GM12878 (cell line): Measurements from ENCODE around the gene NAP1L1. TPM values are rescaled to one million over a fixed set of nuclear protein-coding genes. Genes with fewer than 3 reads are reported as not detected.

Experiments used
- ATAC-seq: fragments of 200-7000 bp; cut with Tn5 transposase; 3 replicates; pipeline ENCODE4 v1.9.1; 2020; ENCODE audit warnings: mild to moderate bottlenecking, moderate library complexity
- BruUV-seq: library from RNA; stranded (reverse); fragments of 400-500 nt; replicated peaks from 2 replicates; lab custom pipeline; 2021; lab: Mats Ljungman, UMichigan
- CTCF ChIA-PET: fragments of 300-600 bp; sonication (Branson Sonifier 250); formaldehyde crosslinking; extraction: SDS; loops from one replicate; lab custom pipeline; 2021; ENCODE audit warnings: inconsistent platforms; lab: Yijun Ruan, JAX
- POLR2A ChIA-PET: fragments of 350-600 bp; formaldehyde crosslinking; extraction: SDS; loops from one replicate; lab custom pipeline; 2021; ENCODE audit warnings: inconsistent platforms; lab: Charles Lee
- RAD21 ChIA-PET: fragments of 300-600 bp; sonication (Branson Sonifier 250); formaldehyde crosslinking; loops from one replicate; lab custom pipeline; 2023; ENCODE audit warnings: antibody characterized with exemption; ENCODE audit not compliant: unreplicated experiment; lab: Charles Lee
- SMC1A ChIA-PET: fragments of 300-600 bp; sonication (Branson Sonifier 250); formaldehyde crosslinking; loops from one replicate; lab custom pipeline; 2023; ENCODE audit not compliant: unreplicated experiment, uncharacterized antibody; lab: Charles Lee
- DNase-seq: peaks from one replicate; pipeline ENCODE4 v3.0.0-alpha.2; 2011; ENCODE audit warnings: low read depth, low spot score
- FAIRE-seq: peaks from 3 replicates; lab custom pipeline; 2011; peaks lifted over from hg19 to GRCh38; lab: Jason Lieb, UNC
- H2AFZ ChIP-seq: 2 replicates; pipeline ENCODE4 v1.6.0; 2011; ENCODE audit warnings: low read depth, low read length, control low read depth; ENCODE audit not compliant: control insufficient read depth
- H3K27ac ChIP-seq: 2 replicates; pipeline ENCODE4 v1.5.1; 2011; ENCODE audit warnings: control low read depth; ENCODE audit not compliant: control insufficient read depth, insufficient read depth
- H3K27me3 ChIP-seq, 2 experiments: replicated peaks in 1 of 2; 2 replicates each; pipeline versions ENCODE4 v1.6.0 to v1.6.1; 2011; ENCODE audit warnings: low read length in 1 of 2; ENCODE audit not compliant: control insufficient read depth in 2 of 2, insufficient read depth in 2 of 2
- H3K36me3 ChIP-seq, 2 experiments: 2 replicates each; pipeline ENCODE4 v1.5.1; 2011; ENCODE audit warnings: low read length in 1 of 2; ENCODE audit not compliant: control insufficient read depth in 2 of 2, insufficient read depth in 2 of 2
- H3K4me1 ChIP-seq: 2 replicates; pipeline ENCODE4 v1.6.1; 2011; ENCODE audit warnings: mild to moderate bottlenecking, low read length, moderate library complexity, mixed read lengths; ENCODE audit not compliant: control insufficient read depth, insufficient read depth
- H3K4me2 ChIP-seq: 2 replicates; pipeline ENCODE4 v1.6.0; 2011; ENCODE audit warnings: control low read depth; ENCODE audit not compliant: control insufficient read depth, insufficient read depth
- H3K4me3 ChIP-seq: fragments of 200-600 bp; sonication (generic); 2 replicates; pipeline ENCODE4 v1.5.1; 2016
- H3K79me2 ChIP-seq: 2 replicates; pipeline ENCODE4 v1.6.0; 2011; ENCODE audit warnings: low read length; ENCODE audit not compliant: control insufficient read depth, insufficient read depth
- H3K9ac ChIP-seq: 2 replicates; pipeline ENCODE4 v1.8.0; 2011; ENCODE audit warnings: low read length, control low read depth, mixed read lengths; ENCODE audit not compliant: control insufficient read depth, insufficient read depth
- H3K9me3 ChIP-seq: replicated peaks from 3 replicates; pipeline ENCODE4 v1.5.1; 2011; ENCODE audit warnings: mild to moderate bottlenecking, low read length; ENCODE audit not compliant: control insufficient read depth, insufficient read depth
- H4K20me1 ChIP-seq: 2 replicates; pipeline ENCODE4 v1.6.0; 2011; ENCODE audit not compliant: control insufficient read depth, insufficient read depth
- BMI1 ChIP-seq: fragments of 450-650 bp; IDR thresholded peaks from 2 replicates; pipeline ENCODE4 v1.6.1; 2016; ENCODE audit warnings: mild to moderate bottlenecking, moderate library complexity, borderline replicate concordance
- FOXK2 ChIP-seq: fragments of 450-650 bp; IDR thresholded peaks from 2 replicates; pipeline ENCODE4 v1.6.1; 2017; ENCODE audit warnings: mild to moderate bottlenecking, moderate library complexity
- NKRF ChIP-seq: fragments of 450-650 bp; conservative IDR thresholded peaks from 2 replicates; pipeline ENCODE4 v1.6.1; 2017; ENCODE audit warnings: mild to moderate bottlenecking, moderate library complexity
- SMAD5 ChIP-seq: IDR thresholded peaks from 2 replicates; pipeline ENCODE4 v1.6.1; 2016; ENCODE audit warnings: antibody characterized with exemption, low read depth
- SMARCA5 ChIP-seq: fragments of 450-650 bp; IDR thresholded peaks from 2 replicates; pipeline ENCODE4 v1.6.1; 2017; ENCODE audit warnings: mild to moderate bottlenecking
- STAT1 ChIP-seq: fragments of 450-650 bp; conservative IDR thresholded peaks from 2 replicates; pipeline ENCODE4 v1.6.1; 2014; ENCODE audit warnings: antibody characterized with exemption, mild to moderate bottlenecking
- SUZ12 ChIP-seq: fragments of 200-600 bp; sonication (generic); IDR thresholded peaks from one replicate; pipeline ENCODE4 v1.6.1; 2018; ENCODE audit warnings: antibody characterized with exemption, mild to moderate bottlenecking; ENCODE audit not compliant: unreplicated experiment
- TCF12 ChIP-seq: IDR thresholded peaks from 2 replicates; pipeline ENCODE4 v1.6.1; 2011; ENCODE audit warnings: low read depth, mild to moderate bottlenecking, low read length
- YBX1 ChIP-seq: fragments of 450-650 bp; IDR thresholded peaks from 2 replicates; pipeline ENCODE4 v1.6.1; 2016; ENCODE audit warnings: antibody characterized with exemption
- YY1 ChIP-seq: IDR thresholded peaks from 2 replicates; pipeline ENCODE4 v1.6.1; 2011; ENCODE audit warnings: low read depth, mild to moderate bottlenecking, low read length
- ZNF384 ChIP-seq: IDR thresholded peaks from 2 replicates; pipeline ENCODE4 v1.6.1; 2012; ENCODE audit warnings: low read depth, mild to moderate bottlenecking, low read length, improper control_type of control experiment, borderline replicate concordance
- ZZZ3 ChIP-seq: IDR thresholded peaks from 2 replicates; pipeline ENCODE4 v1.6.1; 2011; ENCODE audit warnings: low read depth; ENCODE audit not compliant: control insufficient read depth, insufficient read length
- WGBS: methylation state at CpG from one replicate; pipeline ENCODE4 v1.1.6; 2016; ENCODE audit warnings: low lambda C conversion rate; ENCODE audit not compliant: insufficient replicate concordance, insufficient coverage; ENCODE audit errors: missing lambda C conversion rate; 5-methylcytosine and 5-hydroxymethylcytosine counted together
- in situ Hi-C: fragments of 300-500 bp; cut with MboI; formaldehyde crosslinking; loops from 9 replicates; pipeline ENCODE4 v1.14.3; 2018; ENCODE audit warnings: mixed read lengths
- intact Hi-C: fragments of 100-400 bp; cut with micrococcal nuclease; formaldehyde crosslinking; loops from one replicate; pipeline ENCODE4 v1.14.2; 2022; ENCODE audit not compliant: unreplicated experiment
- polyA plus RNA-seq, 11 experiments: library from polyadenylated mRNA; depleted of rRNA in 4 of 11; unstranded in 6 of 11; stranded (reverse) in 5 of 11; fragments of >200 nt; fragmentation: Nextera tagmentation in 4 of 11; fragmentation: Illumina TruSeq in 1 of 11; extraction: Ambion mirVana in 4 of 11; extraction: Trizol in 1 of 11; gene quantifications; 1 replicate in 1 of 11; 2 replicates in 10 of 11; pipeline versions ENCODE4 v1.2.1 to v1.2.3, GENCODE V29; 2011 to 2016; ENCODE audit warnings: inconsistent platforms in 2 of 11, missing spikeins in 2 of 11, low read depth in 1 of 11
- total RNA-seq, 4 experiments: library from RNA; depleted of rRNA in 3 of 4; stranded (reverse); fragments of >200 nt in 3 of 4; fragmentation: Illumina TruSeq in 1 of 4; extraction: Trizol in 1 of 4; gene quantifications; 2 replicates each; pipeline versions ENCODE4 v1.2.1 to v1.2.3, GENCODE V29; 2013 to 2021

Gene NAP1L1
- total and polyA plus RNA-seq, 10 of the 15 experiments (the other 5 are each of a cell fraction or from before 2014, with no cell fraction given): 256 to 1,036 (median 536) TPM

GRCh38 chr12:76108356-76108755, 23.9 kb upstream of the NAP1L1 start:
- no peak overlapping the region for H3K9ac ChIP-seq
- ChIA-PET RAD21 (interaction anchor here (0.6 to 0.7 kb wide), 2 partner anchors 325 to 741 kb away, joined by 3 to 4 read pairs; no protein-coding TSS in a partner anchor), SMC1A (no interaction called here), CTCF (interaction anchor here (1.5 kb wide), 1 partner anchor 51 kb away, joined by 4 read pairs; no protein-coding TSS in a partner anchor), POLR2A (interaction anchor here (0.7 kb wide), 1 partner anchor 471 kb away, joined by 4 read pairs; no protein-coding TSS in a partner anchor)
- no peaks in the 10 kb centered on the region; a peak in 2 of 4 replicates for H3K27me3 ChIP-seq
- in situ Hi-C loops (no loop called here), intact Hi-C loops (no loop called here)
- TF ChIP-seq NKRF: no peak
- no peak for TF ChIP-seq ZNF384
- TF ChIP-seq TCF12: no peak
- no peak for TF ChIP-seq YBX1
- no peak for TF ChIP-seq STAT1
- TF ChIP-seq ZZZ3: no peak
- no peak for TF ChIP-seq FOXK2
- TF ChIP-seq BMI1: no peak
- TF ChIP-seq SMARCA5: no peak
- TF ChIP-seq SMAD5: no peak
- TF ChIP-seq YY1: no peak
- TF ChIP-seq SUZ12: no peak
- no TSS peak for BruUV-seq
- WGBS: 95% methylated on average over 3 of the region's 3 CpGs
- no peaks in the 10 kb centered on the region for H3K4me1 ChIP-seq
- no peak for DNase-seq
- H3K9me3 ChIP-seq: no peaks in the 10 kb centered on the region
- ATAC-seq: no peak
- FAIRE-seq: no peak
- no peak overlapping the region for H3K27ac ChIP-seq
- H3K4me2 ChIP-seq: no peak overlapping the region
- no peaks in the 10 kb centered on the region for H3K36me3 ChIP-seq
- no peak overlapping the region for H3K4me3 ChIP-seq
- H4K20me1 ChIP-seq: no peaks in the 10 kb centered on the region
- no peaks in the 10 kb centered on the region for H3K79me2 ChIP-seq
- H2AFZ ChIP-seq: no peak overlapping the region
